Measurements from ENCODE around the gene NECTIN1. TPM values are rescaled to one million over a fixed set of nuclear protein-coding genes. Genes with fewer than 3 reads are reported as not detected.
A peak's percentile ranks its signal among the peaks of the same experiment; 100 is the strongest.

Gene NECTIN1
- total RNA-seq, 1 donor from 2014 or later, result 85.3 TPM

DNA sequence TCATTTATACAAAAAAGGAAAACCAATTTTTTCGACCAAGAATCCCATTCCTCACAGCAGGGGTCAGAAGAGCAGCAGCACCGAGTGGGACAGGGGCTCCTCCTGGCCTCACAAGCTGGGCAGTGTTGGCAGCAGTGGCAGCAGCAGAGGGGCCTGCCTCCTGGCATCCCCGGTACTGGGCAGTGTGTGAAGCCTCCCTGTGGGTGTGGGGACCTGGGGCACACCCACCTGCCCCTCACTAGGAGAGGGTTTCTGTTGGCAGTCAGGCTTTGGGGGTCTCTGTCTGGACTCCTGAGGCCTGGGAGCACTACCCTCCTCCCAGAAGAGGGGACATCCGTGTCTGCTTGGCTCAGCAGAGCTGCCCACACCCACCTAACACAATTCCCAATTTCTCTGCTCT lies 67.8 kb downstream of the NECTIN1 start:
- DNase-seq (ENCODE audit: low read depth) (no peak), FAIRE-seq (no peak)
- H3K27me3 ChIP-seq (ENCODE audit: control insufficient read depth, insufficient read depth, low read length), result no peaks in the 10 kb centered on the region
- TF ChIP-seq CTCF (IDR thresholded peaks at IDR 0.05; ENCODE audit: insufficient read depth, low read length, severe bottlenecking), result no peak
- H3K4me3 ChIP-seq (ENCODE audit: low read depth, low read length), result no peak overlapping the region
- H3K36me3 ChIP-seq (ENCODE audit: control insufficient read depth, insufficient read depth, low read length), result peaks cover 32% of the 10 kb centered on the region

GRCh38 chr11:119659971-119660723 lies 68.9 kb downstream of the NECTIN1 start:
- no peak for TF ChIP-seq CTCF (IDR thresholded peaks at IDR 0.05; ENCODE audit: insufficient read depth, low read length, severe bottlenecking)
- no peak for FAIRE-seq
- Histone ChIP-seq H3K27me3 (ENCODE audit: control insufficient read depth, insufficient read depth, low read length) (no peaks in the 10 kb centered on the region), H3K4me3 (ENCODE audit: low read depth, low read length) (no peak overlapping the region), H3K36me3 (ENCODE audit: control insufficient read depth, insufficient read depth, low read length) (peaks cover 21% of the 10 kb centered on the region)
- no peak for DNase-seq (ENCODE audit: low read depth)

DNA sequence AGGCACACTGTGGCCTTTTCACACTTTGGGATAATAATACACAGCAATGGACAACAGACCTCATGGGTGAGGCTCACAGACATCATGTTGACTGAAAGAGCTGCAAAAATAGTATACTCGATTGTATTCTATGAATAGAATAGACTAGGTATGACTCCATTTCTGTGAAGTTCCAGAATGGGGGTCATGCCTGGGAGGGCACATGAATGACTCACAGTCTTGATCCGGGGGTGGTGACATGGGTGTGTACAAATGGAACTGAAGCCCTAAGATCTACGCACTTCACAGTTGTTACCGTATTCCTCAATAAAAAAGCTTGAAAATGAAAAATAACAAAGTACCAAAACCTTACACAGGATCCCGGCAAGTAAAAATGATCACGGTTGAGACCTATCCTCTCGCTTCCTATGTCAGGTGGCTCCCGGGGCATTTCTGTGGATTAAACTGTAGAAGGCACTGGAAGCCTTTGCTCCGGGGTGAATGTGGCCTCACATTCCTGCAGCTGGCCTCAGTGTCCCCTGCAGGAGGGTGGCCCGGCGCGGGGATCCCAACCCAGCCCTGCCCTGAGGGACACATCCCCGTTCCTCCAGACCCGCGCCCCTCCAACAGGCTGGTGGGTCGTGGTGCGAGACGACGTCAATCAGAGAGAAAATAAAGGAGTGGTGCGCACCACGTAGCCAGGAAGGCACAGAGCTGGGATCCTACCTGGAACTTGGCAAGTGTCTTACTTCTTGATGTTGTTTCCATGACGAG lies 75.9 kb downstream of the NECTIN1 start:
- no peak for TF ChIP-seq CTCF (IDR thresholded peaks at IDR 0.05; ENCODE audit: insufficient read depth, low read length, severe bottlenecking)
- no peak overlapping the region for H3K4me3 ChIP-seq (ENCODE audit: low read depth, low read length)
- no peak for FAIRE-seq
- no peak for DNase-seq (ENCODE audit: low read depth)
- no peaks in the 10 kb centered on the region for H3K36me3 ChIP-seq (ENCODE audit: control insufficient read depth, insufficient read depth, low read length)
- no peaks in the 10 kb centered on the region for H3K27me3 ChIP-seq (ENCODE audit: control insufficient read depth, insufficient read depth, low read length)

DNA sequence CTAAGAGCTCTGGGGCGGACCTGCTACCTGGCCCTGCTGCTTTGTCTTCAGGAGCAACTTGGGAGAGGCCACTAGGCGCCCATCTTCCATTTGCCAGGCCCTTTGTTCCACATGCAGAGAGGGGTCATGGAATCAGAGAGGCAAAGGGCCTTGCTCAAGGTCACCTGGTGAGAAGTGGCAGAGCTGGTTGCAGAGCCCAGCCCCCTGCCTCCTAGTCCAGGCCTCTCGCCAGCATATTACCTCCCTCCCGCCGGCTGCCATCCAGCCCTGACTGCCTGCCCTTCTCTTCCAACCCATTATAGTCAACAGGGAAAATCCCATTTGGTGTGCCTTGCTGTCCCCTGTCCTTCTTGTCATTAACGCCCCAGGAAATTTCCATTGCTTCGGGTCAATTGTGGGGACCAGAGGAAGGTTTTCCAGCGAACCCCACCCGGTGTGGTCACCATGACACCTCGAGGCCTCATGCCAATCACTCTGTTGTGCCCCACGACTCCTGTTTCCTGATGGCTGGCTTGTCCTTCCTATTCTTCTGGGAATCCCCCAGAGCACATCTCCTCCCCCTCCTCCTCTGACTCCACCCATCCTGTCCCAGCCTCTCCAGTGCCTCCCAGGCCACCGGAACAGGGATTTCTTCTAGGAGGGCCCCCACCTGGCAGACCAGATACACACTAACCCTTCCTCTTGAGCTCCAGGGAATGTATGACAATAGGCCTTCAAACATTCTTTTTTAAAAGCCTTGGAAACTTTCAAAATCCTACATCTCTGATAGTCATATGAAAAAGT lies 77.0 kb downstream of the NECTIN1 start:
- Histone ChIP-seq H3K36me3 (ENCODE audit: control insufficient read depth, insufficient read depth, low read length) (no peaks in the 10 kb centered on the region), H3K27me3 (ENCODE audit: control insufficient read depth, insufficient read depth, low read length) (no peaks in the 10 kb centered on the region), H3K4me3 (ENCODE audit: low read depth, low read length) (no peak overlapping the region)
- no peak for TF ChIP-seq CTCF (IDR thresholded peaks at IDR 0.05; ENCODE audit: insufficient read depth, low read length, severe bottlenecking)
- DNase-seq (ENCODE audit: low read depth) (no peak), FAIRE-seq (no peak)

DNA sequence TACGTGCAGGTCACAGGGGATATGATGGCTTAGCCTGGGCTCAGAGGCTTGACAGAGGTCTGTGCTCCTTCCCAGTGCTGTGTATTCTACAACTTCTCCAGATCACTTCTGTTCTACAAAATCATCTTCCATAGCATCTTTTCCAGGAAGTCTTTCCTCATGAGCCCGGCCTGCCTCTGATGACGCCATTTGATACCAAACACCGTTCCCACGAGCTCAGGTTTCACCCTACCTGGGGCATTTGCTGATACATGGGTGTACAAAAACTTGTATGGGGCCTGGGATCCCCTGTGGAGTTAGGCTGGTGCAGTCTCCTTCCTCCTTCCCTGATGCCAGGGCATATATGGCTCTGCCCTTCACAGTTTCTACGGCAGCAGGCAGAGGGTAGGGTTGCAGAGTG lies 78.7 kb downstream of the NECTIN1 start:
- DNase-seq (ENCODE audit: low read depth), result peak; percentile 64
- Histone ChIP-seq H3K4me3 (ENCODE audit: low read depth, low read length) (no peak overlapping the region), H3K36me3 (ENCODE audit: control insufficient read depth, insufficient read depth, low read length) (no peaks in the 10 kb centered on the region), H3K27me3 (ENCODE audit: control insufficient read depth, insufficient read depth, low read length) (peaks cover 5% of the 10 kb centered on the region)
- no peak for TF ChIP-seq CTCF (IDR thresholded peaks at IDR 0.05; ENCODE audit: insufficient read depth, low read length, severe bottlenecking)
- no peak for FAIRE-seq
